Activated CD8-positive, alpha-beta memory T cell treated with anti-CD3 and anti-CD28 coated beads for 1 hour (primary cell): Measurements from ENCODE around the gene GABBR2.
"Not testable (repeated sequence)": the region's sequence is repeated elsewhere in the genome, so short reads cannot be mapped to it uniquely, and the experiment has no call there.

Source experiments
- DNase-seq, 2 donors: peaks; one replicate each; pipeline ENCODE4 v3.0.0-alpha.2; 2020; ENCODE audit warnings: low read depth in 1 of 2; ENCODE audit errors: extremely low read depth in 1 of 2

Gene GABBR2

GRCh38 chr9:98314381-98315066, 394.2 kb downstream of the GABBR2 start:
- DNase-seq: no peak

GRCh38 chr9:98312365-98312764, 396.4 kb downstream of the GABBR2 start:
- no peak for DNase-seq

- DNase-seq: no peak
These were observed 397.2 kb downstream of the GABBR2 start for GRCh38 chr9:98311541-98311940.

- DNase-seq: no peak
These were observed 397.9 kb downstream of the GABBR2 start for GRCh38 chr9:98310752-98311392.

- no peak for DNase-seq
These were observed 402.2 kb downstream of the GABBR2 start for GRCh38 chr9:98306384-98307145.

- DNase-seq: no peak
These were observed 404.4 kb downstream of the GABBR2 start for GRCh38 chr9:98304381-98304780.

- no peak for DNase-seq
These were observed 405.1 kb downstream of the GABBR2 start for GRCh38 chr9:98303633-98304125.

- no peak for DNase-seq
These were observed 405.6 kb downstream of the GABBR2 start for GRCh38 chr9:98302938-98303632.

GRCh38 chr9:98302150-98302549, 406.6 kb downstream of the GABBR2 start:
- DNase-seq: no peak

GRCh38 chr9:98300611-98301010, 408.1 kb downstream of the GABBR2 start:
- no peak for DNase-seq

- DNase-seq: no peak
These were observed 410.3 kb downstream of the GABBR2 start for GRCh38 chr9:98298476-98298875.

GRCh38 chr9:98295824-98296223, 412.9 kb downstream of the GABBR2 start:
- DNase-seq: no peak

- DNase-seq: no peak
These were observed 416.9 kb downstream of the GABBR2 start for GRCh38 chr9:98291820-98292219.

GRCh38 chr9:98290411-98290810, 418.3 kb downstream of the GABBR2 start:
- DNase-seq: no peak

- no peak for DNase-seq
These were observed 419.0 kb downstream of the GABBR2 start for GRCh38 chr9:98289614-98290201.

GRCh38 chr9:98288881-98289280, 419.9 kb downstream of the GABBR2 start:
- DNase-seq: no peak

GRCh38 chr9:98287384-98287783, 421.4 kb downstream of the GABBR2 start:
- no peak for DNase-seq

GRCh38 chr9:98285446-98285845, 423.3 kb downstream of the GABBR2 start:
- DNase-seq: no peak

GRCh38 chr9:98284754-98285153, 424.0 kb downstream of the GABBR2 start:
- no peak for DNase-seq

GRCh38 chr9:98283143-98283542, 425.6 kb downstream of the GABBR2 start:
- DNase-seq: not testable (repeated sequence)

GRCh38 chr9:98281281-98281680, 427.5 kb downstream of the GABBR2 start:
- DNase-seq: no peak
